HFFc6 (cell line): ENCODE measurements around the gene ANKRD10. TPM values are rescaled to one million over a fixed set of nuclear protein-coding genes. Genes with fewer than 3 reads are reported as not detected.

ENCODE experiments used
- DNase-seq: peaks from one replicate; pipeline ENCODE4 v3.0.0-alpha.2; 2018
- H3K27ac Mint-ChIP-seq: 2 replicates; pipeline ENCODE4 v1.8.0; 2020; ENCODE audit warnings: mild to moderate bottlenecking, mixed read lengths
- H3K27me3 Mint-ChIP-seq: 2 replicates; pipeline ENCODE4 v1.8.0; 2021; ENCODE audit warnings: mild to moderate bottlenecking, moderate library complexity, mixed read lengths; ENCODE audit not compliant: insufficient read depth
- H3K36me3 Mint-ChIP-seq: 2 replicates; pipeline ENCODE4 v1.8.0; 2021; ENCODE audit warnings: low read depth, mixed read lengths
- H3K4me1 Mint-ChIP-seq: 2 replicates; pipeline ENCODE4 v1.8.0; 2020; ENCODE audit warnings: low read depth, mixed read lengths
- H3K4me3 Mint-ChIP-seq: 2 replicates; pipeline ENCODE4 v1.8.0; 2020; ENCODE audit warnings: mild to moderate bottlenecking, moderate library complexity, mixed read lengths
- H3K9me3 Mint-ChIP-seq: 2 replicates; pipeline ENCODE4 v1.8.0; 2020; ENCODE audit warnings: mild to moderate bottlenecking, mixed read lengths
- total RNA-seq, 6 experiments: library from RNA; stranded (reverse); fragmentation: NEBNext Ultra II Directional; extraction: Animal tissue kit (Norgen Biotek cat#: 25700); gene quantifications; 2 replicates in 1 of 6; 3 replicates in 5 of 6; pipeline ENCODE4 v1.2.3, GENCODE V29; 2021
- TF ChIP-seq, protein P1 (sequence below): fragments of 200-600 bp; sonication (generic); IDR thresholded peaks from 2 replicates; pipeline ENCODE4 v1.5.0; 2021; ENCODE audit warnings: antibody characterized with exemption, mild to moderate bottlenecking

Gene ANKRD10
- total RNA-seq, 6 experiments from 2014 or later, result 27.1 to 37.2 (median 33.5) TPM

- TF ChIP-seq, protein P1, sequence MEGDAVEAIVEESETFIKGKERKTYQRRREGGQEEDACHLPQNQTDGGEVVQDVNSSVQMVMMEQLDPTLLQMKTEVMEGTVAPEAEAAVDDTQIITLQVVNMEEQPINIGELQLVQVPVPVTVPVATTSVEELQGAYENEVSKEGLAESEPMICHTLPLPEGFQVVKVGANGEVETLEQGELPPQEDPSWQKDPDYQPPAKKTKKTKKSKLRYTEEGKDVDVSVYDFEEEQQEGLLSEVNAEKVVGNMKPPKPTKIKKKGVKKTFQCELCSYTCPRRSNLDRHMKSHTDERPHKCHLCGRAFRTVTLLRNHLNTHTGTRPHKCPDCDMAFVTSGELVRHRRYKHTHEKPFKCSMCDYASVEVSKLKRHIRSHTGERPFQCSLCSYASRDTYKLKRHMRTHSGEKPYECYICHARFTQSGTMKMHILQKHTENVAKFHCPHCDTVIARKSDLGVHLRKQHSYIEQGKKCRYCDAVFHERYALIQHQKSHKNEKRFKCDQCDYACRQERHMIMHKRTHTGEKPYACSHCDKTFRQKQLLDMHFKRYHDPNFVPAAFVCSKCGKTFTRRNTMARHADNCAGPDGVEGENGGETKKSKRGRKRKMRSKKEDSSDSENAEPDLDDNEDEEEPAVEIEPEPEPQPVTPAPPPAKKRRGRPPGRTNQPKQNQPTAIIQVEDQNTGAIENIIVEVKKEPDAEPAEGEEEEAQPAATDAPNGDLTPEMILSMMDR, result no peak
- Mint-ChIP-seq H3K9me3 (no peaks in the 10 kb centered on the region), H3K27ac (0 out of 2 replicates have a peak overlapping the region, but pooled peaks have one; percentile 4), H3K27me3 (peaks cover 5% of the 10 kb centered on the region), H3K4me3 (no peak overlapping the region), H3K36me3 (peaks cover 9% of the 10 kb centered on the region), H3K4me1 (peaks cover 30% of the 10 kb centered on the region)
- no peak for DNase-seq
Observed at GRCh38 chr13:110888390-110888789, 26.5 kb downstream of the ANKRD10 start.

DNA sequence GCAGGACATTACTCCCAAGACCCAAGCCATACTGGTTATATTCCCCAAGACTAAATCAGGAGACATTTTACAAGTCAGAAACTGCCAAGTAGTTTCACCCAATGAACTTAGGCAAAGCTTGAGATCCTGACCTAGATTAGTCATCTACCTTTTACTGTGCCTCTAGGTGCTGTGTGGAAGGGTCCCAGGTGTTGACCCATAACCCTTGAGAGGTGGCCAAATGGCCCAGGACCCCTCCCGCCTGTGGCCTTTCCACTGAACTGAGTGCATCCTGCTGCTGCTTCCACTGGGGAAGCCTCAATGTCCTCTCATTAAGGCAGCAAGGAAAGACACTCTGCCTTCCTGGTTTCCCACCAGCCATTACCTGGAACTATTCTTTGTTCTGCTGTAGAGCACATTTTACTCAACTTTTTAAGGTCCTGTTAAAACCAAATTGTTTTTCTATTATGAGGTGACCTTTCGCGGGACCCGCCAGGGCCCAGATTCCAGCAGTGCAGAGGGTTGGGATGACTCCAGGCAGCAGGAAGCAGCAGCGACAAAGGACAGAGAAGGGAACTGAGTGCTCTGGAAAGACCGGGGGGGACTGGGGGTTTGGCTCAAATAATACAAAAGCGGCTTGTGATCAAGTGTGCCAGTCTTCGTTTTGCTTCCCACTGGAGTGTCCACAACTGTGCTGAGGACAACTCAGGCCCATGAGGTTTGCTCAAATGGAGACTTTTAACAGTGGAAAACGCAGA, 27.1 kb downstream of the ANKRD10 start:
- Mint-ChIP-seq H3K4me1 (peaks cover 35% of the 10 kb centered on the region), H3K36me3 (peaks cover 5% of the 10 kb centered on the region), H3K27me3 (peaks cover 5% of the 10 kb centered on the region), H3K4me3 (no peak overlapping the region), H3K9me3 (no peaks in the 10 kb centered on the region), H3K27ac (peak overlapping the region; percentile 4; the same call in 1 of the 2 replicates)
- DNase-seq, result no peak
- TF ChIP-seq, protein P1, result no peak

GRCh38 chr13:110886870-110887596, 27.8 kb downstream of the ANKRD10 start:
- DNase-seq, result no peak
- H3K36me3 Mint-ChIP-seq, result no peaks in the 10 kb centered on the region
- H3K27ac Mint-ChIP-seq, result no peak overlapping the region
- H3K4me3 Mint-ChIP-seq, result no peak overlapping the region
- no peaks in the 10 kb centered on the region for H3K9me3 Mint-ChIP-seq
- H3K4me1 Mint-ChIP-seq, result peaks cover 35% of the 10 kb centered on the region
- TF ChIP-seq, protein P1, result no peak
- H3K27me3 Mint-ChIP-seq, result peaks cover 5% of the 10 kb centered on the region

DNA sequence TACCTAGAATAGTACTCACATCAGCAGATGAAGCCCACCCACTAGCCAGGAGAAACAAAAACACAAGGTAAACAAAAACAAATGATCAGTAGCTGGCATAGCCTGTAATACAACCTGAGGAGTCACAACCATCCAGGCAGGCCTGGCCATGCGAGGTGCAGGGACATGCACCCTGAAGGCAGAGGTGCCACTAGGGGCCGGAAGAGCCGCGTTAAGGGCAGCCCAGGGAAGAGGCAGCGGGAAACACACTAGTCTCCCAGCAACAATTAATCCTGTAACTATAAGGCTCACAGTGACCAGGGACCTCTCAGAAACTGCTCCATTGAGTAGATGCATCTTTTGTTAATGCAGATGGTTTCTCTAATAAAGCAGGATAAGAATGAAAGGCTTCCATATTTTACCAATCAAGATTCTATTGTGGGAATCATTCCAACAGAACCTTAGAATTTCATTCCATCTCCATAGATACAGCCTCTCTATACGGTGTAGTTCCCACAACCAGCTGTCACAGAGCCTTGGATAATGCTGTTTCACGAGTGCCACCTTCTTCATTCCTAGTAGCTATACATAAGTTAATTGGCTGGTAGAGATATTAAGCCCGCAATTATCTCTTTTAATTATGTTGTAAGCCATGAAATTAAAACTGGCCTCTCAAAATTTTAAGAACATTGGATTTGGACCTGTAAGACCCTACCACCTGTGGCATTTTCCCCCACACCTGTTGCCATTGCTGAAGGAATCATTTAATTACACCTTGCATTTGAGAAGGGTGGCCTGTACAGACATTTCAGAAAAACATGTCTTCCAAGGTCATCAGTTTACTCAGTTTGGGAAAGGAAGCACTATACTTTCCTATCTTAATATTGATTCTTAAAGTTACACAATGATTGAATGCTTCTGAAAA, 28.7 kb downstream of the ANKRD10 start:
- no peak for DNase-seq
- no peaks in the 10 kb centered on the region for H3K9me3 Mint-ChIP-seq
- H3K27me3 Mint-ChIP-seq, result peaks cover 5% of the 10 kb centered on the region
- peaks cover 35% of the 10 kb centered on the region for H3K4me1 Mint-ChIP-seq
- no peaks in the 10 kb centered on the region for H3K36me3 Mint-ChIP-seq
- TF ChIP-seq, protein P1, result peak; percentile 22; the same call in 1 of the 2 replicates
- H3K4me3 Mint-ChIP-seq, result no peak overlapping the region
- H3K27ac Mint-ChIP-seq, result no peak overlapping the region

DNA sequence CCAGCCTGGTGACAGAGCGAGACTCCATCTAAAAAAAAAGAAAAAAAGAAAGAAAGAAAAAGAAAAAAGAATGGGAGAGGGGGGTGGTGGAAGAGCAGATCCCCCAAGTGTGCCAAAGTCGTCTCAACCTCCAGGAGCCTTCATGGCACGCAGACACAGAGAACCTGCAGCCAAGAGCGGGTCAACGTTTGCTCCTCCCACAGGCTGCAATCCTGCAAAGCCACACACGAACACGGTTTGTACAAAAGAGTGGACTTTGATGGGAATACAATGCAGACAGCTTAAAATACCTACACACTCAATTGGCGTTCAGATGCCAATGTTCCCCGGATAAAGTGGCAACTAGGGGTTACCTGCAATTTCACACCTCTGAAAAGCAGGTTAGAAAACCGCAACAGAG, 29.4 kb downstream of the ANKRD10 start:
- Mint-ChIP-seq H3K36me3 (no peaks in the 10 kb centered on the region), H3K4me1 (peaks cover 35% of the 10 kb centered on the region), H3K9me3 (no peaks in the 10 kb centered on the region), H3K4me3 (no peak overlapping the region), H3K27ac (peak overlapping the region; percentile 76), H3K27me3 (peaks cover 5% of the 10 kb centered on the region)
- TF ChIP-seq, protein P1, result no peak
- DNase-seq, result no peak
